ENCODE results near the gene OAS1. TPM values are rescaled to one million over a fixed set of nuclear protein-coding genes. Genes with fewer than 3 reads are reported as not detected.

The OAS1 gene
- total and polyA plus RNA-seq, 2 of the 8 experiments (the other 6 are each of a cell fraction or from before 2014, with no cell fraction given) = 0.23 TPM; not detected in 1

GRCh38 chr12:112927475-112927874 is 20.7 kb downstream of the OAS1 start (continued):
- TF ChIP-seq, protein P1, sequence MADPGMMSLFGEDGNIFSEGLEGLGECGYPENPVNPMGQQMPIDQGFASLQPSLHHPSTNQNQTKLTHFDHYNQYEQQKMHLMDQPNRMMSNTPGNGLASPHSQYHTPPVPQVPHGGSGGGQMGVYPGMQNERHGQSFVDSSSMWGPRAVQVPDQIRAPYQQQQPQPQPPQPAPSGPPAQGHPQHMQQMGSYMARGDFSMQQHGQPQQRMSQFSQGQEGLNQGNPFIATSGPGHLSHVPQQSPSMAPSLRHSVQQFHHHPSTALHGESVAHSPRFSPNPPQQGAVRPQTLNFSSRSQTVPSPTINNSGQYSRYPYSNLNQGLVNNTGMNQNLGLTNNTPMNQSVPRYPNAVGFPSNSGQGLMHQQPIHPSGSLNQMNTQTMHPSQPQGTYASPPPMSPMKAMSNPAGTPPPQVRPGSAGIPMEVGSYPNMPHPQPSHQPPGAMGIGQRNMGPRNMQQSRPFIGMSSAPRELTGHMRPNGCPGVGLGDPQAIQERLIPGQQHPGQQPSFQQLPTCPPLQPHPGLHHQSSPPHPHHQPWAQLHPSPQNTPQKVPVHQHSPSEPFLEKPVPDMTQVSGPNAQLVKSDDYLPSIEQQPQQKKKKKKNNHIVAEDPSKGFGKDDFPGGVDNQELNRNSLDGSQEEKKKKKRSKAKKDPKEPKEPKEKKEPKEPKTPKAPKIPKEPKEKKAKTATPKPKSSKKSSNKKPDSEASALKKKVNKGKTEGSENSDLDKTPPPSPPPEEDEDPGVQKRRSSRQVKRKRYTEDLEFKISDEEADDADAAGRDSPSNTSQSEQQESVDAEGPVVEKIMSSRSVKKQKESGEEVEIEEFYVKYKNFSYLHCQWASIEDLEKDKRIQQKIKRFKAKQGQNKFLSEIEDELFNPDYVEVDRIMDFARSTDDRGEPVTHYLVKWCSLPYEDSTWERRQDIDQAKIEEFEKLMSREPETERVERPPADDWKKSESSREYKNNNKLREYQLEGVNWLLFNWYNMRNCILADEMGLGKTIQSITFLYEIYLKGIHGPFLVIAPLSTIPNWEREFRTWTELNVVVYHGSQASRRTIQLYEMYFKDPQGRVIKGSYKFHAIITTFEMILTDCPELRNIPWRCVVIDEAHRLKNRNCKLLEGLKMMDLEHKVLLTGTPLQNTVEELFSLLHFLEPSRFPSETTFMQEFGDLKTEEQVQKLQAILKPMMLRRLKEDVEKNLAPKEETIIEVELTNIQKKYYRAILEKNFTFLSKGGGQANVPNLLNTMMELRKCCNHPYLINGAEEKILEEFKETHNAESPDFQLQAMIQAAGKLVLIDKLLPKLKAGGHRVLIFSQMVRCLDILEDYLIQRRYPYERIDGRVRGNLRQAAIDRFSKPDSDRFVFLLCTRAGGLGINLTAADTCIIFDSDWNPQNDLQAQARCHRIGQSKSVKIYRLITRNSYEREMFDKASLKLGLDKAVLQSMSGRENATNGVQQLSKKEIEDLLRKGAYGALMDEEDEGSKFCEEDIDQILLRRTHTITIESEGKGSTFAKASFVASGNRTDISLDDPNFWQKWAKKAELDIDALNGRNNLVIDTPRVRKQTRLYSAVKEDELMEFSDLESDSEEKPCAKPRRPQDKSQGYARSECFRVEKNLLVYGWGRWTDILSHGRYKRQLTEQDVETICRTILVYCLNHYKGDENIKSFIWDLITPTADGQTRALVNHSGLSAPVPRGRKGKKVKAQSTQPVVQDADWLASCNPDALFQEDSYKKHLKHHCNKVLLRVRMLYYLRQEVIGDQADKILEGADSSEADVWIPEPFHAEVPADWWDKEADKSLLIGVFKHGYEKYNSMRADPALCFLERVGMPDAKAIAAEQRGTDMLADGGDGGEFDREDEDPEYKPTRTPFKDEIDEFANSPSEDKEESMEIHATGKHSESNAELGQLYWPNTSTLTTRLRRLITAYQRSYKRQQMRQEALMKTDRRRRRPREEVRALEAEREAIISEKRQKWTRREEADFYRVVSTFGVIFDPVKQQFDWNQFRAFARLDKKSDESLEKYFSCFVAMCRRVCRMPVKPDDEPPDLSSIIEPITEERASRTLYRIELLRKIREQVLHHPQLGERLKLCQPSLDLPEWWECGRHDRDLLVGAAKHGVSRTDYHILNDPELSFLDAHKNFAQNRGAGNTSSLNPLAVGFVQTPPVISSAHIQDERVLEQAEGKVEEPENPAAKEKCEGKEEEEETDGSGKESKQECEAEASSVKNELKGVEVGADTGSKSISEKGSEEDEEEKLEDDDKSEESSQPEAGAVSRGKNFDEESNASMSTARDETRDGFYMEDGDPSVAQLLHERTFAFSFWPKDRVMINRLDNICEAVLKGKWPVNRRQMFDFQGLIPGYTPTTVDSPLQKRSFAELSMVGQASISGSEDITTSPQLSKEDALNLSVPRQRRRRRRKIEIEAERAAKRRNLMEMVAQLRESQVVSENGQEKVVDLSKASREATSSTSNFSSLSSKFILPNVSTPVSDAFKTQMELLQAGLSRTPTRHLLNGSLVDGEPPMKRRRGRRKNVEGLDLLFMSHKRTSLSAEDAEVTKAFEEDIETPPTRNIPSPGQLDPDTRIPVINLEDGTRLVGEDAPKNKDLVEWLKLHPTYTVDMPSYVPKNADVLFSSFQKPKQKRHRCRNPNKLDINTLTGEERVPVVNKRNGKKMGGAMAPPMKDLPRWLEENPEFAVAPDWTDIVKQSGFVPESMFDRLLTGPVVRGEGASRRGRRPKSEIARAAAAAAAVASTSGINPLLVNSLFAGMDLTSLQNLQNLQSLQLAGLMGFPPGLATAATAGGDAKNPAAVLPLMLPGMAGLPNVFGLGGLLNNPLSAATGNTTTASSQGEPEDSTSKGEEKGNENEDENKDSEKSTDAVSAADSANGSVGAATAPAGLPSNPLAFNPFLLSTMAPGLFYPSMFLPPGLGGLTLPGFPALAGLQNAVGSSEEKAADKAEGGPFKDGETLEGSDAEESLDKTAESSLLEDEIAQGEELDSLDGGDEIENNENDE (IDR thresholded peaks at IDR 0.05; ENCODE audit: insufficient replicate concordance, low read length) = no peak
- TF ChIP-seq FOSL1 (IDR thresholded peaks at IDR 0.05; ENCODE audit: insufficient read depth, low read depth, low read length) (no peak), RXRA (IDR thresholded peaks at IDR 0.05; ENCODE audit: insufficient read depth, low read depth, low read length) (no peak), CBX8 (IDR thresholded peaks at IDR 0.05; ENCODE audit: borderline replicate concordance, low read depth, low read length) (no peak), SAP30 (IDR thresholded peaks at IDR 0.05; ENCODE audit: insufficient read depth, insufficient replicate concordance, low read length) (no peak), MAX (IDR thresholded peaks at IDR 0.05) (no peak), CREB1 (IDR thresholded peaks at IDR 0.05) (no peak), GTF2F1 (IDR thresholded peaks at IDR 0.05; ENCODE audit: borderline replicate concordance, low read depth, low read length) (no peak), JUN (IDR thresholded peaks at IDR 0.05; ENCODE audit: low read depth, low read length) (no peak), MAFK (IDR thresholded peaks at IDR 0.05; ENCODE audit: low read depth, low read length) (no peak), TAF1 (IDR thresholded peaks at IDR 0.05; ENCODE audit: low read depth, low read length) (no peak)
